D341Med (cell line): ENCODE measurements around the gene RERE.
A peak's percentile ranks its signal among the peaks of the same experiment; 100 is the strongest.

Source experiments
- DNase-seq: peaks from one replicate; pipeline ENCODE4 v3.0.0; 2012; ENCODE audit warnings: low spot score

The RERE gene

GRCh38 chr1:8540261-8540941 lies 277.0 kb downstream of the RERE start:
- no peak for DNase-seq

- no peak for DNase-seq
Observed at GRCh38 chr1:8539683-8540082, 277.8 kb downstream of the RERE start.

GRCh38 chr1:8538502-8538901 lies 278.9 kb downstream of the RERE start:
- no peak for DNase-seq

- DNase-seq = no peak
Observed at GRCh38 chr1:8537991-8538390, 279.4 kb downstream of the RERE start.

GRCh38 chr1:8536515-8536914 lies 280.9 kb downstream of the RERE start:
- DNase-seq = no peak

- no peak for DNase-seq
Observed at GRCh38 chr1:8533907-8534306, 283.5 kb downstream of the RERE start.

GRCh38 chr1:8533124-8533523 lies 284.3 kb downstream of the RERE start:
- DNase-seq = no peak

GRCh38 chr1:8529901-8530300 lies 287.5 kb downstream of the RERE start:
- DNase-seq = peak; percentile 67

GRCh38 chr1:8527941-8528340 lies 289.5 kb downstream of the RERE start:
- no peak for DNase-seq

- DNase-seq = peak; percentile 71
Observed at GRCh38 chr1:8525558-8526275, 291.7 kb downstream of the RERE start.

- DNase-seq = peak; percentile 25
Observed at GRCh38 chr1:8525216-8525557, 292.3 kb downstream of the RERE start.

- no peak for DNase-seq
Observed at GRCh38 chr1:8524627-8525157, 292.7 kb downstream of the RERE start.

- no peak for DNase-seq
Observed at GRCh38 chr1:8523666-8524206, 293.7 kb downstream of the RERE start.

- no peak for DNase-seq
Observed at GRCh38 chr1:8520483-8520966, 296.9 kb downstream of the RERE start.

GRCh38 chr1:8519167-8519566 lies 298.3 kb downstream of the RERE start:
- DNase-seq = no peak

GRCh38 chr1:8518490-8518801 lies 299.0 kb downstream of the RERE start:
- no peak for DNase-seq

- no peak for DNase-seq
Observed at GRCh38 chr1:8517661-8518489, 299.6 kb downstream of the RERE start.

GRCh38 chr1:8516793-8517556 lies 300.5 kb downstream of the RERE start:
- DNase-seq = peak; percentile 45

- no peak for DNase-seq
Observed at GRCh38 chr1:8516278-8516777, 301.1 kb downstream of the RERE start.

- no peak for DNase-seq
Observed at GRCh38 chr1:8512504-8512903, 304.9 kb downstream of the RERE start.

- no peak for DNase-seq
Observed at GRCh38 chr1:8510041-8510823, 307.2 kb downstream of the RERE start.
